Tibial nerve (tissue), 4 donors: Measurements from ENCODE around the gene ATP9B. TPM values are rescaled to one million over a fixed set of nuclear protein-coding genes. Genes with fewer than 3 reads are reported as not detected.

Experiments
- DNase-seq, 2 donors: peaks; one replicate each; pipeline ENCODE4 v3.0.0-alpha.2; 2019; ENCODE audit warnings: low spot score in 2 of 2
- H3K27ac ChIP-seq, 4 donors: fragments of 200-600 bp; sonication (generic) in 3 of 4; one replicate each; pipeline ENCODE4 v1.5.1; 2017 to 2019; ENCODE audit warnings: mild to moderate bottlenecking in 1 of 4
- H3K27me3 ChIP-seq, 2 donors: fragments of 200-600 bp; sonication (generic) in 1 of 2; one replicate each; pipeline versions ENCODE4 v1.5.1 to v1.6.0; 2017 to 2019
- H3K36me3 ChIP-seq, 3 donors: fragments of 200-600 bp; sonication (generic); one replicate each; pipeline ENCODE4 v1.5.1; 2018 to 2019
- H3K4me1 ChIP-seq, 4 donors: fragments of 200-600 bp; sonication (generic) in 3 of 4; one replicate each; pipeline ENCODE4 v1.5.1; 2017 to 2019
- H3K4me3 ChIP-seq, 4 donors: fragments of 200-600 bp; sonication (generic) in 3 of 4; one replicate each; pipeline ENCODE4 v1.5.1; 2017 to 2019; ENCODE audit warnings: mild to moderate bottlenecking in 1 of 4, moderate library complexity in 1 of 4
- H3K9me3 ChIP-seq, 4 donors: fragments of 200-600 bp; sonication (generic) in 3 of 4; one replicate each; pipeline ENCODE4 v1.5.1; 2017 to 2019
- EP300 ChIP-seq, 2 donors: sonication (generic); formaldehyde crosslinking; IDR thresholded peaks; one replicate each; pipeline ENCODE4 v1.6.1; 2017; ENCODE audit warnings: antibody characterized with exemption in 2 of 2, mild to moderate bottlenecking in 1 of 2
- POLR2A ChIP-seq, 2 donors: fragments of 450-650 bp; IDR thresholded peaks; one replicate each; pipeline ENCODE4 v1.6.1; 2017; ENCODE audit warnings: antibody characterized with exemption in 2 of 2, mild to moderate bottlenecking in 2 of 2, moderate library complexity in 2 of 2
- WGBS, 2 donors: methylation state at CpG; one replicate each; pipeline ENCODE4 v1.1.5; 2018; 5-methylcytosine and 5-hydroxymethylcytosine counted together
- total RNA-seq, 4 donors: library from RNA; depleted of rRNA; stranded (reverse); fragments of >200 nt; gene quantifications; one replicate each; pipeline ENCODE4 v1.1.0, GENCODE V29; 2016
- TF ChIP-seq, protein P1 (sequence below), 5 experiments: fragments of 200-600 bp in 3 of 5; fragments of 450-650 bp in 2 of 5; sonication (generic) in 3 of 5; IDR thresholded peaks; one replicate each; pipeline ENCODE4 v1.5.1; 2016 to 2019; ENCODE audit warnings: antibody characterized with exemption in 5 of 5, mild to moderate bottlenecking in 3 of 5, moderate library complexity in 2 of 5

ATP9B gene
- total RNA-seq, 4 donors from 2014 or later = 56.9 to 68.7 (median 59.8) TPM

DNA sequence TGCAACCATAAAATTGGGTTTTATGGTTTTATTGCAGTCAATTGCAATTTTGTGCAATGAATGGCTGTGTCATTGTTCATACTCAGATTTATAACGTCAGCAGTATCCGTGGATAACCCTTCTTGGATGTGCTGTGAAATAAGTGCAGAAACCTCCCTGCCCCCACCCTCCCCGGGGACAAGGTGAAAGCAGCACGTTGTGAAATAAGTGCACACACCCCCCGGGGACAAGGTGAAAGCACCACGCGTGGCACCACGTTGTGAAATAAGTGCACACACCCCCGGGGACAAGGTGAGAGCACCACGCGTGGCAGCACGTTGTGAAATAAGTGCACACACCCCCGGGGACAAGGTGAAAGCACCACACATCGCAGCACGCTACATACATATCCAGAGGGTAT lies 232.9 kb downstream of the ATP9B start:
- H3K4me3 ChIP-seq = no peak overlapping the region
- no peaks in the 10 kb centered on the region for H3K4me1 ChIP-seq
- no peaks in the 10 kb centered on the region for H3K9me3 ChIP-seq
- H3K27ac ChIP-seq = no peak overlapping the region
- no peaks in the 10 kb centered on the region for H3K27me3 ChIP-seq
- no peak for DNase-seq
- H3K36me3 ChIP-seq = peaks cover 4 to 61% (median 7%) of the 10 kb centered on the region in 3 donors
- TF ChIP-seq, protein P1, sequence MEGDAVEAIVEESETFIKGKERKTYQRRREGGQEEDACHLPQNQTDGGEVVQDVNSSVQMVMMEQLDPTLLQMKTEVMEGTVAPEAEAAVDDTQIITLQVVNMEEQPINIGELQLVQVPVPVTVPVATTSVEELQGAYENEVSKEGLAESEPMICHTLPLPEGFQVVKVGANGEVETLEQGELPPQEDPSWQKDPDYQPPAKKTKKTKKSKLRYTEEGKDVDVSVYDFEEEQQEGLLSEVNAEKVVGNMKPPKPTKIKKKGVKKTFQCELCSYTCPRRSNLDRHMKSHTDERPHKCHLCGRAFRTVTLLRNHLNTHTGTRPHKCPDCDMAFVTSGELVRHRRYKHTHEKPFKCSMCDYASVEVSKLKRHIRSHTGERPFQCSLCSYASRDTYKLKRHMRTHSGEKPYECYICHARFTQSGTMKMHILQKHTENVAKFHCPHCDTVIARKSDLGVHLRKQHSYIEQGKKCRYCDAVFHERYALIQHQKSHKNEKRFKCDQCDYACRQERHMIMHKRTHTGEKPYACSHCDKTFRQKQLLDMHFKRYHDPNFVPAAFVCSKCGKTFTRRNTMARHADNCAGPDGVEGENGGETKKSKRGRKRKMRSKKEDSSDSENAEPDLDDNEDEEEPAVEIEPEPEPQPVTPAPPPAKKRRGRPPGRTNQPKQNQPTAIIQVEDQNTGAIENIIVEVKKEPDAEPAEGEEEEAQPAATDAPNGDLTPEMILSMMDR (IDR thresholded peaks at IDR 0.05) = no peak
- TF ChIP-seq POLR2A (IDR thresholded peaks at IDR 0.05) (no peak), EP300 (IDR thresholded peaks at IDR 0.05) (no peak)
- 83 to 85% methylated on average over 15 of the region's 15 CpGs for WGBS, 2 donors

DNA sequence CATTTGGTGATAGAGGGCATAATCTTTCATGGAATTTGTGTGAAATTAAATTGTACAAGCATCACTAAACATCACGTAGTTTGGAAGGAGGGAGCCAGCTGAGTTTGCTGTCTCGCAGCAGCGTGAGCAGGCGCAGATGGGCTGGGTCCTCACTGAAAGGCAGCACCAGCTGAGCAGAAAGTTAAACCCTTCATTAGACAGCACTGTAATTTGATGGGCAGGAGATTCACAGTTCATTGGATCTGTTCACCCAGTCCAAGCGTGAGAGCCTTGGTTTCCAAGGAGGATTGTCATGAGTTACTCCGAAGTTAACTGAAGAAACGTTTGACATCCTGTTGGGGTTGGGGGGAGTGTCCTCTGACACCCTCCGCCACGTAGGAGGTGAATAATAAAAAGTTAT lies 236.7 kb downstream of the ATP9B start:
- H3K4me3 ChIP-seq = no peak overlapping the region
- no peak for DNase-seq
- 82 to 83% methylated on average over 9 of the region's 9 CpGs for WGBS, 2 donors
- H3K9me3 ChIP-seq = no peaks in the 10 kb centered on the region
- no peaks in the 10 kb centered on the region for H3K27me3 ChIP-seq
- no peaks in the 10 kb centered on the region for H3K4me1 ChIP-seq
- H3K36me3 ChIP-seq = peaks cover 6 to 64% (median 7%) of the 10 kb centered on the region in 3 donors
- TF ChIP-seq POLR2A (IDR thresholded peaks at IDR 0.05) (no peak), EP300 (IDR thresholded peaks at IDR 0.05) (no peak)
- TF ChIP-seq, protein P1 (IDR thresholded peaks at IDR 0.05) = no peak
- no peak overlapping the region for H3K27ac ChIP-seq

- no peaks in the 10 kb centered on the region for H3K27me3 ChIP-seq
- TF ChIP-seq, protein P1 (IDR thresholded peaks at IDR 0.05) = no peak
- TF ChIP-seq POLR2A (IDR thresholded peaks at IDR 0.05) (no peak), EP300 (IDR thresholded peaks at IDR 0.05) (no peak)
- no peak overlapping the region for H3K4me3 ChIP-seq
- no peak for DNase-seq
- no peaks in the 10 kb centered on the region for H3K9me3 ChIP-seq
- H3K4me1 ChIP-seq = no peaks in the 10 kb centered on the region
- H3K36me3 ChIP-seq = peaks cover under 1 to 64% (median 6%) of the 10 kb centered on the region in 3 donors
- no peak overlapping the region for H3K27ac ChIP-seq
- 85 to 88% methylated on average over 11 of the region's 11 CpGs for WGBS, 2 donors
Observed at GRCh38 chr18:79309614-79310358, 240.6 kb downstream of the ATP9B start.

DNA sequence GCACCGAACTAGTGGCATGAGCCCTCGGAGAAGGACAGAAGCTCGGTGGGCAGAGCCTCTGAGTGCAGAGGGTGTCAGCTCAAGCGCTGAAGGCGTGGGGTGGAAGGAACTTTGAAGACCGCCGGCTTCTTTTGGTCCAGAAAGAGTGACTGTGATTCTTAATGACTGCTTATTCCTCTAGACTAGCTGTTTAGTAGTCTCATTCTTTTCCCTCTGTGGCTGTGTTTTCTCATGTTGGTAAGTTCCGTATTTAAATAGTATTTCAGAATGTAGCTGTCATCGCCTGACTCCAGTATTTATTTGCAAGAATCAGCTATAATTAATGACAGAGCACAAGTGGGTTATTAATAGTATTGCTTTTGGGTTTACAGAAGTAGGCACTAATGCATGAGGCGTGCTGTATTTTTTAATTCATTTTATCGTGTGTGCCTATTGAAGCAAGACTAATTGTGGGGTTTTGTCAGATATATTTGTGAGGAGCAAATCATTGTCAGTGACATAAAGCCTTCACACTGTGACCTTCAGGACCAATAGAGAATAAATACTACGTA lies 245.7 kb downstream of the ATP9B start:
- peaks cover 0 to 57% (median 0%) of the 10 kb centered on the region in 3 donors for H3K36me3 ChIP-seq
- H3K9me3 ChIP-seq = peaks cover 0 to 14% (median 0%) of the 10 kb centered on the region in 4 donors
- TF ChIP-seq EP300 (IDR thresholded peaks at IDR 0.05) = no peak
- TF ChIP-seq, protein P1 (IDR thresholded peaks at IDR 0.05) = no peak
- TF ChIP-seq POLR2A (IDR thresholded peaks at IDR 0.05) = no peak
- no peaks in the 10 kb centered on the region for H3K27me3 ChIP-seq
- DNase-seq = no peak
- no peak overlapping the region for H3K27ac ChIP-seq
- no peaks in the 10 kb centered on the region for H3K4me1 ChIP-seq
- WGBS, 2 donors = 91 to 92% methylated on average over 12 of the region's 12 CpGs
- no peak overlapping the region for H3K4me3 ChIP-seq

GRCh38 chr18:79315596-79315995 lies 246.4 kb downstream of the ATP9B start:
- H3K36me3 ChIP-seq = peaks cover 0 to 57% (median 0%) of the 10 kb centered on the region in 3 donors
- 89 to 96% methylated on average over 2 of the region's 2 CpGs for WGBS, 2 donors

More at GRCh38 chr18:79315596-79315995, 246.4 kb downstream of the ATP9B start:
- TF ChIP-seq POLR2A (IDR thresholded peaks at IDR 0.05) (no peak), EP300 (IDR thresholded peaks at IDR 0.05) (no peak)
- TF ChIP-seq, protein P1 (IDR thresholded peaks at IDR 0.05) = no peak
- Histone ChIP-seq H3K27ac (no peak overlapping the region), H3K4me1 (no peaks in the 10 kb centered on the region), H3K4me3 (no peak overlapping the region), H3K27me3 (no peaks in the 10 kb centered on the region), H3K9me3 (peaks cover 0 to 14% (median 0%) of the 10 kb centered on the region in 4 donors)
- DNase-seq = no peak
